Left lobe of liver (tissue), 2 donors: Measurements from ENCODE around the gene MYF5. TPM values are rescaled to one million over a fixed set of nuclear protein-coding genes. Genes with fewer than 3 reads are reported as not detected.

ENCODE experiments used
- ATAC-seq: fragments of 200-7000 bp; cut with Tn5 transposase; one replicate; pipeline ENCODE4 v1.9.1; 2020; ENCODE audit warnings: mild to moderate bottlenecking, moderate library complexity
- DNase-seq: peaks from one replicate; pipeline ENCODE4 v3.0.0-alpha.2; 2020; ENCODE audit warnings: low spot score
- total RNA-seq: library from RNA; stranded (reverse); gene quantifications from one replicate; pipeline ENCODE4 v1.2.1, GENCODE V29; 2021
- donor health status: DM: no; HTN: no; CAD: no; lungs with moderate emphysema.
- donor health status: DM: no; HTN: yes; CAD: no.

The MYF5 gene
- total RNA-seq, 1 donor from 2014 or later = not detected

DNA sequence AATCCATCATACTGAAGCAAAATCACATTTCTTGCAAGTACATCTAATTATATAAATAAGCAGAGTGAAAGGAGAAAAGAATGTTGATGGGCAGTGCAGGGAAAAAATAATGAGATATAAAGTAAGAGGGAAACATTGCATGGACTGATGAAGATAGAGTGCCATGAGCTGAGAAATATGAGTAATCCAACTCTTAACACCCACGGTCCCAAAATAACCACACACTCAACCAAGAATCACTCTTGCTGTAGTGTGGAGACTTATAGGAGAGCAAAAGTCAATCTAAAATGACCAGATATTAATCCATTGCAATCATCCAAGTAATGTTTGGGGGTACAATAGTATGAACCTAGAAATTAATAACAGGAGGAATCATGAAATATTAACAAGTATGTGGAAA is 40.2 kb downstream of the MYF5 start:
- ATAC-seq = no peak
- no peak for DNase-seq

DNA sequence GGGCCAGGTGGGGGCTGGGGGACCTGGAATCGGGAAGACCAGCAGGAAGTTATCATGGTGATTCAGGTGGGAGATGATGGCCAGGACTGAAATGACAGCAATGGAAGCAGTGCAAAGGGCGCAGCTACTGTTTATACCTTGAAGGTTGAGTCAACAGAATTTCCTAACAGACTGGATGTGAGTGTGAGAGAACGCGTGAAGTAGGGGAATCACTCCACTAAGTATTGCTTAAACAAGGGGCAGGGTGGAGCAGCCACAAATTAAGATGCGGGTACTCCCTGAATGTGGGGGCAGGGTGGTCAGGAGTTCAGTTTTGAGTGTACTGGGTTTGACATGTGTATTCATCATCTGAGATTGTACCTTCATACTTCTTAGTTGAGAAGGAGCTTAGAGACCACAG is 45.1 kb downstream of the MYF5 start:
- ATAC-seq (peak; percentile 67), DNase-seq (no peak)

DNA sequence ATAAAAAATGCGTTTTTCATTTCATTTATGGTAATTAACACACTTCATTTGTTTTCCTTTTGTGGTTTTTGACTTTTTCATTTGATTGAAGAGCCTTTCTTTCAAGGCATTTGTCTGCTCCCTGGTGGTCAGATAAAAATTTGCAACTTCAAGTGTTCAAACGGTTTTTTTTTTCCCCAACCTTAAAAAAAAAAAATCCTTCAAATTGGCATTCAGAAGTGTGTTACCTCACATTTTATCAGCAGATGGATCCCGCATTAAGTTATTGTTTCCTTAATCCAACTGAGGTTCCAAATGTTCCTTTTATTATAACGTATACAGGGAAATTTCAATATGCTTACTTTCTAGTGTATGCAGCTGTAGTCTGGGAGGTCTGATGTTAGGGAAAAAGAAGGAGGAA is 47.2 kb downstream of the MYF5 start:
- peak; percentile 73 for ATAC-seq
- no peak for DNase-seq

GRCh38 chr12:80766210-80766609 is 49.5 kb downstream of the MYF5 start:
- ATAC-seq = no peak

GRCh38 chr12:80766897-80767296 is 50.2 kb downstream of the MYF5 start:
- ATAC-seq (no peak), DNase-seq (no peak)

More at GRCh38 chr12:80766210-80766609, 49.5 kb downstream of the MYF5 start:
- no peak for DNase-seq

Other genes starting within 250 kb of the MYF5 start
- gene MYF6, start 9.3 kb upstream of the MYF5 start, total RNA-seq = not detected
- 9.5 TPM for gene LIN7A, start 221.0 kb downstream of the MYF5 start, total RNA-seq